Effector CD8-positive, alpha-beta T cell (primary cell): ENCODE data around the gene MICU1.

Source experiments
- DNase-seq: peaks from one replicate; lab custom pipeline; 2025; lab: John Stamatoyannopoulos, UW

MICU1 gene

GRCh38 chr10:72344932-72345331 is 280.9 kb downstream of the MICU1 start:
- no peak for DNase-seq

DNA sequence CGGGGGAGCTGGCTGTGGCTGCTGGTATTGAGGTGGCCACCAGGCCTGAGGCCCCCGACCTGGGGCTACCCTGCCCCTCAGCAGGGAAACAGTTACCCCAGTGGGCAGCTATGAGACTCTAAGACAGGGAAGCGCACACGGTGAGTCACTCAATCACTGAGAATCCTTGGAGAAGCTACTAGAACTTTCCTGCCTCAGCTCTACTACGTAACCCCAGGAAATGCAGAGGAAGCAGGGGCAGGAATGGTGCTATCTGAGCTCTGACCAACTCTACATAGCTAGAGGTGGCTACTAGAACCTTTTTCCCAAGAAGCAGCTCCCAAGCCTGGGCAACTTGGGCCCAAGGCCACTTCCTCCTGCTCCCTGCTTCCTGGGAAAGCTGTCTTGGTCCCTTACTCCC is 283.0 kb downstream of the MICU1 start:
- no peak for DNase-seq

DNA sequence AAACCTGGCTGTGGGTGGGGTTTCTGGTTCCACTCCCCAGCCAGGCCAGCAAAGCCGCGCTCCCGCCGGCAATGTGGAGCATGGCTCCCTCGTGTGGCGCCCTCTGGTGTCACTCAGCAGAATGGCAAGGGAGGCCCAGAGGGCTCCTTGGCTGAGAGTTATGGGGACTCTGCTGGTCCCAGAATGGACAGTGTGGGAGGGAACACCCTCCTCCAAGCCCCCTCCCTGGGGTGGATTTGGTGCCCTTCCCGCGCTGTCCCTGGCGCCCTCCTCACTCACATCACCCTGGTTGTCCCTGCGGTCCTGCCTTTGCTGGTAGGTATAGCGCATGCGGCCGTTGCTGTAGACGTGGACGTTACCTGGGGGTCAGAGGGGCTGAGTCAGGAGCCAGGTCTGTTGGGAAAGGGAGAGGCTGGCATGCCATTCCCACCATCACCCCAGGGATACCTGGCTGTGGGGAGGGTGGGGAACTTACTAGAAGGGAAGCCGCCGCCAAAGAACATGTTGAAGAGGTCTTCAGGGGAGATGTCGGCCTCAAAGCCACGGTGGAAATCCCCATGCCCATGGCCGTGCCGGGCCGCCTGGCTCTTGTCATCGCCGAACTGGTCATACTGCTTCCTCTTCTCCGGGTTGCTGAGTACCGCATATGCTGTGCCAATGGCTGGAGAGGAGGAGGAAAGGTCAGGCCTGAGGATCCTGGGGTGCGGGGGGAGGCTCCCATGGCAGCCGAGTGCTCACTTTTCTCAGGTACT is 285.2 kb downstream of the MICU1 start:
- DNase-seq: peak; percentile 59

- DNase-seq: no peak
Measured at GRCh38 chr10:72338180-72338579, 287.7 kb downstream of the MICU1 start.

DNA sequence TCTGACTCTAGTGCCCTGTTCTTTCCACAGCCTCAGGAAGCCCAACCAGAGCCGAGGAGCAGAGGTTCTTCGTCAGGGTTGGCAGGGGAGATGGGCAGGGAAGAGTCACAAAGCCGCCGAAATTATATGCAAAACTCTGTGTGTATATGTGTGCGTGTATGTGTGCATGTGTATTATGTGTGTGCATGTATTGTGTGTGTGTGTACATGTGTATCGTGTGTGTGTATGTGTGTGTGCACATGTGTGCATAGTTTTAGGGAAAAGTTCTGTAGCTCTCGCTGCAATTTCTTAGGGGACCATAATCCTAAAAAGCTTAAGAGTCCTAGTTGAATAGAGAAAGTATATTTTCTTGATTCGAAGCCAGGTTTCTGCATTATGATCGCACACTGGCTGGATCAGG is 288.2 kb downstream of the MICU1 start:
- DNase-seq: no peak

GRCh38 chr10:72337039-72337629 is 288.7 kb downstream of the MICU1 start:
- DNase-seq: peak; percentile 53

DNA sequence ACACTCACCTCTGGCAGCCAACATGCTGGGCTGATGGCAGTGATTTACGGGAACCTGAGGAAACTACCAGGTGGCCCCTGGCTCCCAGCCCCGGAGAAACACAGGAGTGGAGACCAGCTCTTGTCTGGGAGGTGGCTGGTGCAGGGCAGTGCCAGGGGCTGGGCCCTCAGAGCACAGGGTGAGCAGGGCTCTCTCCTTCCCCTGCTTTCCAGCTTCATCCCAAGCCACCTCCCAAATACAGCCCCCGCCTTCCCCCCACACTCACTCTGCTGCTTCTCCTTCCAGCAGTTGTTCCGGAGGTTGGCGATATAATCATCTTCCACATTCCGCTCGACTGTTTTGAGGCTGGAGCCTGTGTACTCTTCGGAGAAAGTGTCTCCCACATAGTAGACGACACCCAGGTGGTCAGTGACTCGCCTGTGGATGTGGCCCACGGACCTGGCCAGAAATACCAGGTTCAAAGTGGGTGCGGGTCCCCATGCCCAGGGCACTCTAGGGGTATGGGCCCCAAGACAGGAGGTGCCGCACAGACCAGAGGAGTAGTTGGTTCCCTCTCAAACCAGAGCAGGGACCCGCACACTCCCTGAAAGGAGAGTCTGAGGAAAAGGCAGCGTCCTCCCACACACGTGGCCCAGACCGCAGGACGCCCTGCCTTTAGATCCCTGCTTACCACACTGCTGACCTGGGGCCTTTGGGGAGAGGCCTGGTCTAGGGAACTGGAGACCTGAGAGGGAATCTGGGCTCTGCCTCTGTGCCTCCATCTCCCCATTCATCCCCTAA is 289.4 kb downstream of the MICU1 start:
- no peak for DNase-seq

DNA sequence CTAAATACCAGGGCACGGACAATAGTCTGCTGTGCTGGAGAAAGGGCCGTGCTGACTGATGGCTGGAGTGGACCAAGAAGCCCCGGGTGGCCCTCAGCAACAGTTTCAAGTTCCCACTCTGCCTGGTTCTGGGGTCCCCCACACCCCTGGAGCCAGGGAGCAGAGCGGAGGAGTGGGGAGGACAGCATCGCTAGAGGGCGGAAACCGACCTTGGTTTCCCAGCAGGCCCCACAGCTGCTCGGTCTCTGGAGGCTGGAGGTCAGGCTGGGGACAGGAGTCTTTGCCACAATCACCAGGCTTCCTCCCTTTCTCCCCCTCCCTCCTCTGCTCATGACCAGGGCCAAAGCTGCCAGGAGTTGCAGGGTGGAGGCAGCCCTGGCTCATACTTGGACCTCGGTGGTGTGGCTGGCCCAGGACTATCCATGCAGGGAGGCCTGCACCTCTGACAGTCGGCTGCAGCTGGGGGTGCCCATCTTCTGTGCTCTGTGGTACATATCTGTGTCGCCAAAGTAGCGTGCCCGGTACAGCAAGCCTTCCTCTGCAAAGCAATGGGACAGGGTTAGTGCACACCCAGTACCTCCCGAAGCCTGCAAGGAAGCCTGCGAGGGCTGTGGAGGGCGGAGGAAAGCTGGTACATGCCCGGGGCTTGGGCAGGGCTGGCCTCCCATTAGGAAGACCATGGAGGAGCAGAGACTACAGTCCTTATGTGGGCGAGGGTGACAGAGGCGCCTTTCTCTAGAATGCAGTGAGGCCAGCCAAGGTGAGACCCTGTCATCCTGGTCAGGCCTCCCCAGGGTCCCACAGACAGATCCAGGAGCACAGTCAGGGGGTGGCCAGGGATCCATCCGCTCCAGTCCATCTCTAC is 290.3 kb downstream of the MICU1 start:
- no peak for DNase-seq

- DNase-seq: peak; percentile 51
Measured at GRCh38 chr10:72334825-72335393, 291.0 kb downstream of the MICU1 start.

DNA sequence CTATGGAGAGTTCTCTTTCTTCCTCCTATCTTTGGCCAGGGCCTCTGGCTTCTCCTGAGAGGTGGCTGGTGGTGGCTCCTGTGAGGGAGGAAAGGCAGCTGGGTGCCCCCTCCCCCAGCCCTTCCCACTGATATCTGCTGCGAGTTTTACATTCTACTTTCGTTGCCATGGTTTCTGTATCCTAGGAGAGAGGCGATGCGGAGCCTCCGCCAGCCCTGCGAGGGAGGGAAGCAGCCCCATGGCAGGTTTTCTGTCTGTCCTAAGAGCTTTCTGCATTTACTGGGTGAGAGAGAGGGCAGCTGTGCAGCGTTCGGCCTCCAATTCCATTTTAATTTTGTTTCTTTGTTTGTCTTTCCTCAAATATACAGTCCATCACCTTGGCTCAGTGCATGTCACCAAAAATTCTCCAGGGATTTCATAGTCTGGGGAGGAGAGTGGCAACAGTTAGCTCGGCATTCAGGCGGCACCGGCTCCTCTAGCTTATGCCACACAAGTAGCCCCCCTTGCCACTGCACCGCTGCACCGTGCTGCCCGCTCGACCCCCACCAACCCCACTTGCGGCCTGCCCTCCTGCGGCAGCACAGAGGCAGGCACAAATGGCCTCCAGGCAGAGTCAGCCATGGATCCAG is 291.6 kb downstream of the MICU1 start:
- DNase-seq: no peak

DNA sequence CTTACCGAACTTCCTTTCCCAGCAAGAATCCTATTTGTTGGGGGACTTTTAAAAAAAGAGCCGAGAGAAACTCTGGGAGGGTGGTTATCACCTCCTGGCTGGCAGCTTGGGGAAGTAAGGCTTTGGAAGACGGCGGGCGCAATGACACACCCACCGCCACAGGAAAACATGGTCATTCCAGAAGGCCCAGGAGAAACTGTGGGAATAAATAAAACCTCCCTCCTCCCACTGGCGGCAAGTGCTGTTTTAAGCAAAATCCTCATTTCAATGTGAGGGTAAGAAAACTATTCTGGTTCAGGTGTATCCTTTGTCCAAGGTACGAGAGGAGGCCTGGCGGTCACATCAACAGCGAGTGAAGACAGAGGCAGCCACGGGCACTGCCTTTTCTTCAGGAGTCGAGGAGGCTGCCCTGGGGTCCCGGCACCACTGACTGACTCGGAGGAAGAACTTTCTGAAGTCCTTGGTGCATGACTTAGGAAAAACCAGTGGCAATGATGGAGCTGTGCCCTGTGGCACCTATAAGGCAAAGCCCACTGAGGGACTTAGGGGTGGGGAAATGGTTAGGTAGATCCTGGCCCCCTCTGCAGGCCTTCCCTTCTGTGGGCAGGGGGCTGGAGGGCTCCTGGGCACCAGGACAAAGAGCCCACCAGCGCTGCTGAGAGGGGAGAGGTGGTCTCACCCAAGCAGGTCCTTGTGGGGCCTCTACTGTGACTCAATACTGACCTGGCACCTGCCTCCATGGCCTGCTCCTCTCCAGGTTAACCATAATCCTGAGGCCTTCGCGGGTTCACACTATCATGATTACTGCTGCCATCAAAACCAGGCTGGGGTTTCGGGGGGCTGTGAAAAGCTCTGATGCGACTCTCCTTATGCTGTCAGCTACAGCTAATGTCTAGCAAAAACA is 292.5 kb downstream of the MICU1 start:
- no peak for DNase-seq

GRCh38 chr10:72332423-72333111 is 293.3 kb downstream of the MICU1 start:
- no peak for DNase-seq

GRCh38 chr10:72331575-72332422 is 294.1 kb downstream of the MICU1 start:
- peak; percentile 79 for DNase-seq

- DNase-seq: no peak
Measured at GRCh38 chr10:72330069-72330426, 295.8 kb downstream of the MICU1 start.

DNA sequence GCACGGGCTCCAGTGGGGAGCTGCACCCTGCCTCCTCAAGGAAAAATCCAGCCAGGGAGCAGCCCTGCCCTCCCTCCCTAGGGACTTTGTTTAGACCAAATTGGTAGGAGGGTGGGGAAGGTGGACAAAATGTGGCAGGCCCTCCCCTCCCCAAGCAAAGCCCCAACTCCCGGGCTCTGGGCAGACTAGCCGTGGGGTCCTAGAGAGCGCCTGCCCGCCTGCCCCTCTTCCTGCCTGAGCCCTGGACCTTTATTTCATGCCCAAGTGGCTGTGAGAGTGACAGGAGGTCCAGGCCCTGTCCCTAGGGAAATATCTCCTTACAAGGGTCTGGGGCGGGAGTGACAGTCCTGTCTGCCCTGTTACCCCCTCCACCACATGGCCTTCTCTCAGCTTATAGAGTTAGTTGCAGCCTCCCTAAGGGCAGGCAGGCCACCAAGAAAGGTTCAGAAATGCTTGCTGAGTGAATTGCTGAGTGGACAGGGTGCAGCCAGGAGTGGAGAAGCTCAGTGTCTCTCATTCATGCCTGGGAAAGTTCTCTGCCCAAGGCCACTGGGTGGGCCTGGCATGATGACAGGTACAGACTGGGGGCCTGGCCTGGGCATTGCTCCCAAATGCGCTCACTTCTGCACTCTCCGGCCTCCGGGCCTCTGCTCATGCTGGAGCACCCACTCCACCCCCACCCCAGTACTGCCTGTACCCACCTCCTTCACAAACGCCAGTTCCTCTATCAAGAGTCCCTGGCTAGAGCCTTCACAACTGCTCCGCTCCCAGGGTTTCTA is 296.4 kb downstream of the MICU1 start:
- DNase-seq: no peak

DNA sequence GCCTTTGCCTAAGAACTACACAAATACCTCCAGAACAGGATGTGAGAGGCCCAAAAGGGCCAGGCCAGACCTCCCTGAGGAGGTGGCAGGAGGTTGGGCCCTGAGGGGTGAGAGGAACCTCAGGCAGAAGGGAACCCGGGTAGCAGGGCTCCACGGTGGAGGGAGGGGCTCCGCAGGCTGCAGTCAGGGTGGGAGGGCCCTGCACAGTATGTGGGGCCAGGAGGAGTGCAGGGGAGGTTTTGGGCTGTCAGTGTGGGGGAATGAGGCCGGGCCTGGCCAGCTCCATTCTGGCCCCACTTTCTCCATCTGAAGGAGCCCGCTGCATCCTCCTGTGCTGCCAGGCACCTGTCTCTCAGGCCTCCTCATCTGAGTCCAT is 297.1 kb downstream of the MICU1 start:
- no peak for DNase-seq

DNA sequence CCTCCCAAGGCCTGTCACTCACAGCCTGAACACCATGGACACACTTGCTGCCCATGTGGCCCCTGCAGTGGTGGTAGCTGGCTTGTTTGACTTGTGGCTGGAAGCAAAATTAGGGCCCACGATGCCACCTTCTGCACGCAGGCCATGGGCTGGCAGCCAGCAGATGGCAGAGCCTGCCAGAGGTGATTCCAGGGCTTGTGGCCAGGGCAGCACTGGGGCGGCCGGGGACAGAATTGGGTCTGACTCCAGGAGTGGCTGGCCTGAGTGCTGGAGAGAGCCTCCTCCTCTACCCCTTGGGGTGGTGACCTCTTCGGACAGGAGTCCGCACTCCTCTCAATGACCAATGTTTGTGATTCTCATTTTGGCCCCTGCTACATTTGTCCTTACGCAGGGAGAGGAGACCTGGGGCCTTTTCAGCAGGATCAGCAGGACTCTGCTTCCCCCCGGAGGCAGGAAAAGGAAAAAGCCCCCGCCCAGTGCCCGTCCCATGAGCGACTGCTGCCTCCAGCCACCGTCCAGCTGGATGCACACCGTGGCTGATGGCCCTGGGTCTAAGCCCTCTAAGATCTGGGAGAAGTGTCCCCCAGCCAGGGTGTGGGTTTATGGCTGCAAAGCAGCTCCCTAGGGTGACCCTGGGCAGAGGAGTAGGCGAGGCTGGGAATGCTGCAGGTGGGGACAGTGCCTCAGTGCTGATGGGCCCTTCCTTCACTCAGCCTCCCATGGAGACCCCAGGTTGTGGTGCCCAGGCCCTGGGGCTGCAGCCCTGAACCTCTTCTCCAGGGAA is 297.6 kb downstream of the MICU1 start:
- DNase-seq: no peak
